Osteocyte (in vitro differentiated cells): ENCODE data around the gene PARL. TPM values are rescaled to one million over a fixed set of nuclear protein-coding genes. Genes with fewer than 3 reads are reported as not detected.
A peak's percentile ranks its signal among the peaks of the same experiment; 100 is the strongest.
"Not testable (repeated sequence)": the region's sequence is repeated elsewhere in the genome, so short reads cannot be mapped to it uniquely, and the experiment has no call there.

ENCODE experiments used
- DNase-seq: peaks from one replicate; pipeline ENCODE4 v3.0.0; 2021; ENCODE audit warnings: mixed read lengths; ENCODE audit not compliant: unreplicated experiment; ENCODE audit errors: extremely low spot score
- H3K27ac Mint-ChIP-seq: one replicate; pipeline ENCODE4 v1.8.0; 2021; ENCODE audit warnings: mild to moderate bottlenecking, mixed read lengths; ENCODE audit not compliant: unreplicated experiment
- H3K27me3 Mint-ChIP-seq: one replicate; pipeline ENCODE4 v1.8.0; 2021; ENCODE audit warnings: mixed read lengths; ENCODE audit not compliant: unreplicated experiment
- H3K36me3 Mint-ChIP-seq: one replicate; pipeline ENCODE4 v1.8.0; 2021; ENCODE audit warnings: mixed read lengths; ENCODE audit not compliant: unreplicated experiment
- H3K4me1 Mint-ChIP-seq: one replicate; pipeline ENCODE4 v1.8.0; 2021; ENCODE audit warnings: mixed read lengths; ENCODE audit not compliant: unreplicated experiment
- H3K4me3 Mint-ChIP-seq: one replicate; pipeline ENCODE4 v1.8.0; 2021; ENCODE audit warnings: mild to moderate bottlenecking, moderate library complexity, mixed read lengths; ENCODE audit not compliant: unreplicated experiment
- H3K9me3 Mint-ChIP-seq: one replicate; pipeline ENCODE4 v1.8.0; 2021; ENCODE audit warnings: mixed read lengths; ENCODE audit not compliant: unreplicated experiment
- microRNA-seq: library from miRNA; unstranded; fragments of <30 nt; microRNA quantifications from one replicate; pipeline ENCODE4 v1.1.0, GENCODE V29; 2020; ENCODE audit not compliant: unreplicated experiment
- total RNA-seq: library from RNA; stranded (reverse); gene quantifications from 2 replicates; pipeline ENCODE4 v1.2.1, GENCODE V29; 2021
- TF ChIP-seq, protein P1 (sequence below): fragments of 200-600 bp; sonication (generic); IDR thresholded peaks from 2 replicates; pipeline ENCODE4 v1.5.0; 2021; ENCODE audit warnings: antibody characterized with exemption, mild to moderate bottlenecking, moderate library complexity

Gene PARL
- total RNA-seq, 1 donor from 2014 or later, result 45.5 TPM

DNA sequence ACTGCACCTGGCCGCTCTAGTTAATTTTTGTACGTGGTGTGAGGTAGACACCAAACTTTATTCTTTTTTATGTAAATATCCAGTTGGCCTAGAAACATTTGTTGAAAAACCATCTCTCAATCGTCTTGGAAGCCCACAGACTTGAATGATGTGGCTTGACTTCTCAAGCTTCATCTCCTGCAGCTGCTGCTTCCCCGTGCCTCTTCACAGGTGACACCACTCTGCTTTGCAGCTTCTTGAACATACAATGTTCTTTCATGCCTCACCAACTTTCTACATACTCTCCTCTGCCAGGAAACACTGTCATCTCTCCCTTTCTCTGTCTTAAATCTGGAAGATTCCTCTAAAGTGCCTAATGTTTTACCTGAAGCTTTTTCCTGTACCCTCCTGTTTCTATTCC is 94.9 kb downstream of the PARL start:
- no peaks in the 10 kb centered on the region for H3K4me1 Mint-ChIP-seq
- TF ChIP-seq, protein P1, sequence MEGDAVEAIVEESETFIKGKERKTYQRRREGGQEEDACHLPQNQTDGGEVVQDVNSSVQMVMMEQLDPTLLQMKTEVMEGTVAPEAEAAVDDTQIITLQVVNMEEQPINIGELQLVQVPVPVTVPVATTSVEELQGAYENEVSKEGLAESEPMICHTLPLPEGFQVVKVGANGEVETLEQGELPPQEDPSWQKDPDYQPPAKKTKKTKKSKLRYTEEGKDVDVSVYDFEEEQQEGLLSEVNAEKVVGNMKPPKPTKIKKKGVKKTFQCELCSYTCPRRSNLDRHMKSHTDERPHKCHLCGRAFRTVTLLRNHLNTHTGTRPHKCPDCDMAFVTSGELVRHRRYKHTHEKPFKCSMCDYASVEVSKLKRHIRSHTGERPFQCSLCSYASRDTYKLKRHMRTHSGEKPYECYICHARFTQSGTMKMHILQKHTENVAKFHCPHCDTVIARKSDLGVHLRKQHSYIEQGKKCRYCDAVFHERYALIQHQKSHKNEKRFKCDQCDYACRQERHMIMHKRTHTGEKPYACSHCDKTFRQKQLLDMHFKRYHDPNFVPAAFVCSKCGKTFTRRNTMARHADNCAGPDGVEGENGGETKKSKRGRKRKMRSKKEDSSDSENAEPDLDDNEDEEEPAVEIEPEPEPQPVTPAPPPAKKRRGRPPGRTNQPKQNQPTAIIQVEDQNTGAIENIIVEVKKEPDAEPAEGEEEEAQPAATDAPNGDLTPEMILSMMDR, result no peak
- H3K36me3 Mint-ChIP-seq, result peaks cover 63% of the 10 kb centered on the region
- H3K27me3 Mint-ChIP-seq, result no peaks in the 10 kb centered on the region
- no peak for DNase-seq
- no peaks in the 10 kb centered on the region for H3K9me3 Mint-ChIP-seq
- no peak overlapping the region for H3K4me3 Mint-ChIP-seq
- H3K27ac Mint-ChIP-seq, result no peak overlapping the region

DNA sequence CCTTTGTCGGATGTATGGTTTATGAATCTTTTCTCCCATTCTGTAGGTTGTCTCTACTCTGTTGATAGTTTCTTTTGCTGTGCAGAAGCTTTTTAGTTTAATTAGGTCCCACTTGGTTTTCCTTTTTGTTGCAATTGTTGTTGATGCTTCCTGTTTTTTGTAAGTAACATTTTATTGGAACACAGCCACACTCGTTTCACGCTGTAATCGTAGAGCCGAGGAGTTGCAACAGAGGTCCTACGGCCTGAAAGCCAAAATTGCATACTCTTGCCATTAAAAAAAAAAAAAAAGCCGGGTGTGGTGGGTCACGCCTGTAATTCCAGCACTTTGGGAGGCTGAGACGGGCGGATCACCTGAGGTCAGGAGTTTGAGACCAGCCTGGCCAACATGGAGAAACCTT is 100.2 kb downstream of the PARL start:
- H3K4me3 Mint-ChIP-seq, H3K27ac Mint-ChIP-seq, H3K9me3 Mint-ChIP-seq, H3K27me3 Mint-ChIP-seq, DNase-seq: not testable (repeated sequence)
- Mint-ChIP-seq H3K36me3 (peaks cover 56% of the 10 kb centered on the region), H3K4me1 (peaks cover 10% of the 10 kb centered on the region)

DNA sequence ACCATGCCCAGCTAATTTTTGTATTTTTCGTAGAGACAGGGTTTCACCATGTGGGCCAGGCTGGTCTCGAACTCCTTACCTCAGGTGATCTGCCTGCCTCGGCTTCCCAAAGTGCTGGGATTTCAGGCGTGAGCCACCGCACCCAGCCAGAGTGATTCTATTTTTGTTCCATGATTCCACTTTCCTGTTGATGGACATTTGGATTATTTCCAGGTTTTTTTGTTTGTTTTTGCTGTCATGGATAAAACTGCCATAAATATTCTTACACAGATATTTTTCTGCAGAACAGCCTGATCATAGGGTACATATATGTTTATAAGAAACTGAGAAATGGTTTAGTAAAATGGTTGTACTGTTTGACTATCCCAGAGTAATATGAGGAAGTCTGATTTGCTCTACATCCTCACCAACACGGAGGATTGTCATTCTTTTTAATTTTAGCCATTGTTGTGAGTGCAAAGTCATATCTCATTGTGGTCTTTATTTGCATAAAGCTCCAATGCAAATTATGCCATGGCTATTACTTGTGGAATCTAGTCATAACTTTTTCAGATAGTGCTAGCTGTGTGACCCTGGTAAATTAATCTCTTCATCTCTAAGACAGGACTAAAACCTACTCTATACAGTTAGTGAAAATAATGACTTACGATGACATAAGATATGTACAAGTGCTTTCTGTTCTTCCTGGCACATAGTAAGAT is 102.0 kb downstream of the PARL start:
- peak overlapping the region; percentile 84 for H3K27ac Mint-ChIP-seq
- peaks cover 56% of the 10 kb centered on the region for H3K36me3 Mint-ChIP-seq
- H3K4me1 Mint-ChIP-seq, result peaks cover 10% of the 10 kb centered on the region
- no peaks in the 10 kb centered on the region for H3K27me3 Mint-ChIP-seq
- no peak overlapping the region for H3K4me3 Mint-ChIP-seq
- H3K9me3 Mint-ChIP-seq, result no peaks in the 10 kb centered on the region
- TF ChIP-seq, protein P1, result no peak
- no peak for DNase-seq

DNA sequence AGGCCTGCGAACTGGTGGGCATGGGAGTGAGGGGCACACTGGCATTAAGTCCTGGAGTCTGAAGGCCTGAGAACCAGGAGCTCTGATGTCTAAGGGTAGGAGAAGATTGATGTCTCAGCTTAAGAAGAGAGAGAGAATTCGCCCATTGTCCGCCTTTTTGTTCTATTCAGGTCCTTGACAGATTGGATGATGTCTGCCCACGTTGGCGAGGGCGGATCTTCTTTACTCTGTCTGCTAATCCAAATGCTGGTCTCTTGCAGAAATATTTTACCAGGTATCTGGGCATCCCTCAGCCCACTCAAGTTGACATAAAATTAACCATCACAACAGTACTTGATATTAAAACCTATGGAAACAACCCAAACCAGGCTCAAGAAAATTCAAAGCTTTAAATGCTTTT is 103.4 kb downstream of the PARL start:
- Mint-ChIP-seq H3K27me3 (no peaks in the 10 kb centered on the region), H3K4me3 (no peak overlapping the region), H3K36me3 (peaks cover 52% of the 10 kb centered on the region), H3K9me3 (no peaks in the 10 kb centered on the region), H3K27ac (no peak overlapping the region), H3K4me1 (peaks cover 10% of the 10 kb centered on the region)
- peak; percentile 60 for DNase-seq
- TF ChIP-seq, protein P1, result no peak

DNA sequence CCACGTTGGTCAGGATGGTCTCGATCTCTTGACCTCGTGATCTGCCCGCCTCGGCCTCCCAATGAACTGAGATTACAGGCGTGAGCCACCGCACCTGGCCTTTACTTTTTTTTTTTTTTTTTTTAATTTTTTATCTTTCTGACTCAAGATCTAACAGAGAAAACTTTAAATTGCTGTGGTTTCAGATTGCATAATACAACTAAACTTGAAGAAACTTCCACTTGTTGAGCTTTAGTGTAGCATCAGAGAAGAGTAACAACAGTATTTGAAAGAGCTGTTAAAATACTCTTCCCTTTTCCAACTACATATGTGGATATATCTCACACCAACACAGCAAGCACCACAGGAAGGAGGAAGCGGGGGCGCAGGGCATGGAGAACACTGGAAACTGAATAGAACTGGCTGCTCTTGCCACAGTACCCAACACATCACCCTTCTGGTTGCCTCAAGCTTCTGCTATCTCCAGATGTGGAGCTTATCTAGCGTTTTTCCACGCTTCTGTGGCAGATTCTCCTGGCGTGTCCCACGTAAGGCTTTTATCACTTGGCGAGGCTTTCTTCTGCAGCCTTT is 104.7 kb downstream of the PARL start:
- no peak overlapping the region for H3K4me3 Mint-ChIP-seq
- TF ChIP-seq, protein P1, result no peak
- H3K27ac Mint-ChIP-seq, result no peak overlapping the region
- peaks cover 10% of the 10 kb centered on the region for H3K4me1 Mint-ChIP-seq
- no peak for DNase-seq
- peaks cover 52% of the 10 kb centered on the region for H3K36me3 Mint-ChIP-seq
- H3K27me3 Mint-ChIP-seq, result no peaks in the 10 kb centered on the region
- H3K9me3 Mint-ChIP-seq, result no peaks in the 10 kb centered on the region

Small RNAs within 50 kb of the gene (microRNA-seq; reads per million reads assigned to microRNA genes)
- gene MIR4448, result not detected

Other genes with a start within 250 kb of the PARL start
- gene KLHL24, start 249.3 kb downstream of the PARL start, total RNA-seq, result 101 and 105 TPM in 2 replicates
- 40.8 and 41.4 TPM in 2 replicates for gene YEATS2, start 187.1 kb downstream of the PARL start, total RNA-seq
- 4.2 and 4.6 TPM in 2 replicates for gene MAP6D1, start 59.3 kb downstream of the PARL start, total RNA-seq
- gene ABCC5, start 133.0 kb upstream of the PARL start, total RNA-seq, result 39.0 and 39.9 TPM in 2 replicates
- not detected in 2 replicates for gene HTR3D, start 146.9 kb upstream of the PARL start, total RNA-seq
- not detected in 2 replicates for gene HTR3C, start 168.2 kb upstream of the PARL start, total RNA-seq
- gene HTR3E, start 212.2 kb upstream of the PARL start, total RNA-seq, result not detected in 2 replicates